Measurements from ENCODE around the gene IL27RA.

DNA sequence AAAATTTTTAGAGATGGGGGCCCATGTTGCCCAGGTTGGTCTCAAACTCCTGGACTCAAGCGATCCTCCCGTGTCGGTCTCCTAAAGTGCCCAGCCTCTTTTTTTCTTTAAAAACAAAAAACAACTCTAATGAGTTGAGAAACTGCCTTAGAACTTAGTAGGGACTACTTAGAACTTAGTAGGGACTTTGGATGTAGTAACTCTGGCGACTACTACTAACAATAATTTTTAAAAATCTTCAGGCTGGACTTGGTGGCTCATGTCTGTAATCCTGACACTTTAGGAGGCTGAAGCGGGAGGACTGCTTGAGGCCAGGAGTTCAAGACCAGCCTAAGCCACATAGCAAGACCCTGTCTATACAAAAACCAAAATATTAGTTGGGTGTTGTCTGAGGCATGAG lies 54.5 kb downstream of the IL27RA start:
- TF ChIP-seq ZNF16 (tag by site-specific recombination; IDR thresholded peaks at IDR 0.05; ENCODE audit: low read depth) (no peak), ZNF549 (tag by site-specific recombination; IDR thresholded peaks at IDR 0.05) (no peak), ZNF221 (tag by site-specific recombination; IDR thresholded peaks at IDR 0.05; ENCODE audit: borderline replicate concordance) (no peak), YY1 (tag by site-specific recombination; IDR thresholded peaks at IDR 0.05) (no peak)
- TF ChIP-seq, protein P1, sequence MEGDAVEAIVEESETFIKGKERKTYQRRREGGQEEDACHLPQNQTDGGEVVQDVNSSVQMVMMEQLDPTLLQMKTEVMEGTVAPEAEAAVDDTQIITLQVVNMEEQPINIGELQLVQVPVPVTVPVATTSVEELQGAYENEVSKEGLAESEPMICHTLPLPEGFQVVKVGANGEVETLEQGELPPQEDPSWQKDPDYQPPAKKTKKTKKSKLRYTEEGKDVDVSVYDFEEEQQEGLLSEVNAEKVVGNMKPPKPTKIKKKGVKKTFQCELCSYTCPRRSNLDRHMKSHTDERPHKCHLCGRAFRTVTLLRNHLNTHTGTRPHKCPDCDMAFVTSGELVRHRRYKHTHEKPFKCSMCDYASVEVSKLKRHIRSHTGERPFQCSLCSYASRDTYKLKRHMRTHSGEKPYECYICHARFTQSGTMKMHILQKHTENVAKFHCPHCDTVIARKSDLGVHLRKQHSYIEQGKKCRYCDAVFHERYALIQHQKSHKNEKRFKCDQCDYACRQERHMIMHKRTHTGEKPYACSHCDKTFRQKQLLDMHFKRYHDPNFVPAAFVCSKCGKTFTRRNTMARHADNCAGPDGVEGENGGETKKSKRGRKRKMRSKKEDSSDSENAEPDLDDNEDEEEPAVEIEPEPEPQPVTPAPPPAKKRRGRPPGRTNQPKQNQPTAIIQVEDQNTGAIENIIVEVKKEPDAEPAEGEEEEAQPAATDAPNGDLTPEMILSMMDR (tag by site-specific recombination; IDR thresholded peaks at IDR 0.05), result no peak
- TF ChIP-seq, protein P2, sequence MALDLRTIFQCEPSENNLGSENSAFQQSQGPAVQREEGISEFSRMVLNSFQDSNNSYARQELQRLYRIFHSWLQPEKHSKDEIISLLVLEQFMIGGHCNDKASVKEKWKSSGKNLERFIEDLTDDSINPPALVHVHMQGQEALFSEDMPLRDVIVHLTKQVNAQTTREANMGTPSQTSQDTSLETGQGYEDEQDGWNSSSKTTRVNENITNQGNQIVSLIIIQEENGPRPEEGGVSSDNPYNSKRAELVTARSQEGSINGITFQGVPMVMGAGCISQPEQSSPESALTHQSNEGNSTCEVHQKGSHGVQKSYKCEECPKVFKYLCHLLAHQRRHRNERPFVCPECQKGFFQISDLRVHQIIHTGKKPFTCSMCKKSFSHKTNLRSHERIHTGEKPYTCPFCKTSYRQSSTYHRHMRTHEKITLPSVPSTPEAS (tag by site-specific recombination; IDR thresholded peaks at IDR 0.05), result no peak
- TF ChIP-seq, protein P3, sequence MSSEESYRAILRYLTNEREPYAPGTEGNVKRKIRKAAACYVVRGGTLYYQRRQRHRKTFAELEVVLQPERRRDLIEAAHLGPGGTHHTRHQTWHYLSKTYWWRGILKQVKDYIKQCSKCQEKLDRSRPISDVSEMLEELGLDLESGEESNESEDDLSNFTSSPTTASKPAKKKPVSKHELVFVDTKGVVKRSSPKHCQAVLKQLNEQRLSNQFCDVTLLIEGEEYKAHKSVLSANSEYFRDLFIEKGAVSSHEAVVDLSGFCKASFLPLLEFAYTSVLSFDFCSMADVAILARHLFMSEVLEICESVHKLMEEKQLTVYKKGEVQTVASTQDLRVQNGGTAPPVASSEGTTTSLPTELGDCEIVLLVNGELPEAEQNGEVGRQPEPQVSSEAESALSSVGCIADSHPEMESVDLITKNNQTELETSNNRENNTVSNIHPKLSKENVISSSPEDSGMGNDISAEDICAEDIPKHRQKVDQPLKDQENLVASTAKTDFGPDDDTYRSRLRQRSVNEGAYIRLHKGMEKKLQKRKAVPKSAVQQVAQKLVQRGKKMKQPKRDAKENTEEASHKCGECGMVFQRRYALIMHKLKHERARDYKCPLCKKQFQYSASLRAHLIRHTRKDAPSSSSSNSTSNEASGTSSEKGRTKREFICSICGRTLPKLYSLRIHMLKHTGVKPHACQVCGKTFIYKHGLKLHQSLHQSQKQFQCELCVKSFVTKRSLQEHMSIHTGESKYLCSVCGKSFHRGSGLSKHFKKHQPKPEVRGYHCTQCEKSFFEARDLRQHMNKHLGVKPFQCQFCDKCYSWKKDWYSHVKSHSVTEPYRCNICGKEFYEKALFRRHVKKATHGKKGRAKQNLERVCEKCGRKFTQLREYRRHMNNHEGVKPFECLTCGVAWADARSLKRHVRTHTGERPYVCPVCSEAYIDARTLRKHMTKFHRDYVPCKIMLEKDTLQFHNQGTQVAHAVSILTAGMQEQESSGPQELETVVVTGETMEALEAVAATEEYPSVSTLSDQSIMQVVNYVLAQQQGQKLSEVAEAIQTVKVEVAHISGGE (tag by site-specific recombination; conservative IDR thresholded peaks at IDR 0.05; ENCODE audit: low read depth), result no peak
- TF ChIP-seq, protein P4, sequence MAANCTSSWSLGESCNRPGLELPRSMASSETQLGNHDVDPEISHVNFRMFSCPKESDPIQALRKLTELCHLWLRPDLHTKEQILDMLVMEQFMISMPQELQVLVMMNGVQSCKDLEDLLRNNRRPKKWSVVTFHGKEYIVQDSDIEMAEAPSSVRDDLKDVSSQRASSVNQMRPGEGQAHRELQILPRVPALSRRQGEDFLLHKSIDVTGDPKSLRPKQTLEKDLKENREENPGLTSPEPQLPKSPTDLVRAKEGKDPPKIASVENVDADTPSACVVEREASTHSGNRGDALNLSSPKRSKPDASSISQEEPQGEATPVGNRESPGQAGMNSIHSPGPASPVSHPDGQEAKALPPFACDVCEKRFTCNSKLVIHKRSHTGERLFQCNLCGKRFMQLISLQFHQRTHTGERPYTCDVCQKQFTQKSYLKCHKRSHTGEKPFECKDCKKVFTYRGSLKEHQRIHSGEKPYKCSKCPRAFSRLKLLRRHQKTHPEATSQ (tag by site-specific recombination; IDR thresholded peaks at IDR 0.05), result no peak

All from HEK293 (cell line).